HEK293 (cell line): ENCODE results near the gene DUSP10.

Experiments used
- BCL11A ChIP-seq: fragments of 450-650 bp; formaldehyde crosslinking; IDR thresholded peaks from 2 replicates; pipeline ENCODE4 v1.5.1; 2016; ENCODE audit warnings: low read depth, missing biosample characterization, missing genetic modification characterization
- FEZF1 ChIP-seq: fragments of 450-650 bp; formaldehyde crosslinking; IDR thresholded peaks from 2 replicates; pipeline ENCODE4 v1.5.1; 2016; ENCODE audit warnings: missing biosample characterization, missing genetic modification characterization
- GLI4 ChIP-seq: fragments of 450-650 bp; formaldehyde crosslinking; IDR thresholded peaks from 2 replicates; pipeline ENCODE4 v1.5.1; 2016; ENCODE audit warnings: missing biosample characterization, missing genetic modification characterization
- OSR2 ChIP-seq: fragments of 450-650 bp; formaldehyde crosslinking; IDR thresholded peaks from 2 replicates; pipeline ENCODE4 v1.5.1; 2016; ENCODE audit warnings: missing biosample characterization, missing genetic modification characterization
- TCF7L2 ChIP-seq: IDR thresholded peaks from 2 replicates; pipeline ENCODE4 v1.6.1; 2011; ENCODE audit warnings: low read depth, mild to moderate bottlenecking, inconsistent platforms, low read length, moderate library complexity, borderline replicate concordance
- WT1 ChIP-seq: fragments of 450-650 bp; formaldehyde crosslinking; IDR thresholded peaks from 2 replicates; pipeline ENCODE4 v1.5.1; 2016; ENCODE audit warnings: missing biosample characterization, missing genetic modification characterization
- ZBTB1 ChIP-seq: fragments of 450-650 bp; formaldehyde crosslinking; IDR thresholded peaks from 2 replicates; pipeline ENCODE4 v1.5.1; 2016; ENCODE audit warnings: missing biosample characterization, missing genetic modification characterization
- ZFHX2 ChIP-seq: fragments of 450-650 bp; formaldehyde crosslinking; conservative IDR thresholded peaks from 2 replicates; pipeline ENCODE4 v1.5.1; 2016; ENCODE audit warnings: missing biosample characterization, missing genetic modification characterization
- ZIC2 ChIP-seq: fragments of 450-650 bp; formaldehyde crosslinking; IDR thresholded peaks from 2 replicates; pipeline ENCODE4 v1.5.1; 2016; ENCODE audit warnings: missing biosample characterization, missing genetic modification characterization
- ZNF239 ChIP-seq: fragments of 450-650 bp; formaldehyde crosslinking; IDR thresholded peaks from 2 replicates; pipeline ENCODE4 v1.5.1; 2016; ENCODE audit warnings: missing biosample characterization, missing genetic modification characterization
- ZNF274 ChIP-seq, 2 experiments: fragments of 200-500 bp in 1 of 2; fragments of 450-650 bp in 1 of 2; sonication (Bioruptor generic) in 1 of 2; formaldehyde crosslinking in 1 of 2; IDR thresholded peaks; 2 replicates each; pipeline versions ENCODE4 v1.5.1 to v1.6.1; 2014 to 2016; ENCODE audit warnings: borderline replicate concordance in 1 of 2, inconsistent platforms in 1 of 2, low read length in 1 of 2, missing biosample characterization in 1 of 2, missing genetic modification characterization in 1 of 2
- ZNF561 ChIP-seq: fragments of 450-650 bp; IDR thresholded peaks from 2 replicates; pipeline ENCODE4 v1.5.1; 2018; ENCODE audit warnings: missing biosample characterization, missing genetic modification characterization, borderline replicate concordance
- ZNF629 ChIP-seq: fragments of 450-650 bp; formaldehyde crosslinking; IDR thresholded peaks from 2 replicates; pipeline ENCODE4 v1.5.1; 2017; ENCODE audit warnings: missing biosample characterization, missing genetic modification characterization
- ZNF639 ChIP-seq: fragments of 450-650 bp; formaldehyde crosslinking; IDR thresholded peaks from 2 replicates; pipeline ENCODE4 v1.5.1; 2016; ENCODE audit warnings: missing biosample characterization, missing genetic modification characterization
- ZNF777 ChIP-seq: fragments of 450-650 bp; formaldehyde crosslinking; IDR thresholded peaks from 2 replicates; pipeline ENCODE4 v1.5.1; 2017; ENCODE audit warnings: missing biosample characterization, missing genetic modification characterization, borderline replicate concordance
- ZNF785 ChIP-seq: fragments of 450-650 bp; formaldehyde crosslinking; IDR thresholded peaks from 2 replicates; pipeline ENCODE4 v1.5.1; 2016; ENCODE audit warnings: missing biosample characterization, missing genetic modification characterization
- ZNF792 ChIP-seq: fragments of 450-650 bp; formaldehyde crosslinking; IDR thresholded peaks from 2 replicates; pipeline ENCODE4 v1.5.1; 2016; ENCODE audit warnings: missing biosample characterization, missing genetic modification characterization
- ZNF830 ChIP-seq: fragments of 450-650 bp; IDR thresholded peaks from 2 replicates; pipeline ENCODE4 v1.5.0; 2018; ENCODE audit warnings: missing biosample characterization, missing genetic modification characterization, low read depth, mild to moderate bottlenecking, moderate library complexity
- ZSCAN18 ChIP-seq: fragments of 450-650 bp; formaldehyde crosslinking; IDR thresholded peaks from 2 replicates; pipeline ENCODE4 v1.5.1; 2016; ENCODE audit warnings: missing biosample characterization, missing genetic modification characterization
- ZSCAN30 ChIP-seq: fragments of 450-650 bp; IDR thresholded peaks from 2 replicates; pipeline ENCODE4 v1.5.1; 2018; ENCODE audit warnings: missing biosample characterization, mild to moderate bottlenecking, missing genetic modification characterization, moderate library complexity
- ZXDB ChIP-seq: fragments of 450-650 bp; formaldehyde crosslinking; IDR thresholded peaks from 2 replicates; pipeline ENCODE4 v1.5.1; 2016; ENCODE audit warnings: missing biosample characterization, missing genetic modification characterization
- TF ChIP-seq, protein P1 (sequence below): IDR thresholded peaks from 2 replicates; pipeline ENCODE4 v1.6.1; 2011; ENCODE audit warnings: mild to moderate bottlenecking, low read depth, low read length, borderline replicate concordance
- TF ChIP-seq, protein P2 (sequence below): fragments of 450-650 bp; formaldehyde crosslinking; IDR thresholded peaks from 2 replicates; pipeline ENCODE4 v1.5.1; 2016; ENCODE audit warnings: missing biosample characterization, missing genetic modification characterization
- TF ChIP-seq, protein P3 (sequence below): fragments of 450-650 bp; formaldehyde crosslinking; conservative IDR thresholded peaks from 2 replicates; pipeline ENCODE4 v1.5.1; 2016; ENCODE audit warnings: low read depth, missing biosample characterization, missing genetic modification characterization

Gene DUSP10

DNA sequence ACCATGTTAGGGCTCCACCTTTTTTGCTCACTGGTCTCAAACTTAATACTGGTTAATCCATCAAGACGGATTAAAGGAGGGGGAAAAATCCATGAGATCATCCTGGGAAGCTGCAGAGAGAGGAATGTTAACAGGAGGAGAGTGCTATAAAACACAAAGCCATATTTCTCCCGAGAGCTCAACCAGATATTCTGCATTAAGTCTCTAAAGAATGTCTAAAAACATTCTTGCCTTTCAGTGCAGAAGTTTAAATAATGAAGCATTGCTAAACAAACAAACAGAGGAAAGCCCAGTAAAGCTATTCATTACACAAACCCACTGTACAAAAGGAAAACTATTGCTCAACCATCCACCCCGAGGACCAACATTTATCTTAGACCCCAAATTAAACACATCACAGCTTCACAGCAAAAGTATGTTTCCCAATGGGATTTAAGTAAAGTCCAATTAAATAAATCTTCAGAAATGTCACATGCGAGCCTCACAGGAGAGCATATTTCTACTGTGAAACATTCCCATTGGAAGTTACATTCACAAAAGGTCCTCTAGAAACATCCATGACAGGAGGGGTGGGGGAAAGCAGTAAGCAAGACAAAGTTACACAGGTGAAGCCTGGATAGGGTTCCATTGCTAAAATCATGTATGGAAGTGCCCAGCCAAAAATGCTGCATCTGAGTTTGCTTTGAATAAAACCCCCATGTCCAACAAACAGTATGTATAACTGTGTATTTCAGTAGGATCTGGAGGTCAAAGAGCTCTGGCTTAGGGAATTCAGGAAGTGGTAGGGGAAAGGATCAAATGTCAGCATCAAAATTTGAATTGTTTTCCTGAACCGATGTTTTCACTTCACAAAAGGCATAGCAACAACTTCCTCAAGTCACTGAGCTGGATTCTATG, 23.3 kb downstream of the DUSP10 start (continued):
- TF ChIP-seq, protein P1, sequence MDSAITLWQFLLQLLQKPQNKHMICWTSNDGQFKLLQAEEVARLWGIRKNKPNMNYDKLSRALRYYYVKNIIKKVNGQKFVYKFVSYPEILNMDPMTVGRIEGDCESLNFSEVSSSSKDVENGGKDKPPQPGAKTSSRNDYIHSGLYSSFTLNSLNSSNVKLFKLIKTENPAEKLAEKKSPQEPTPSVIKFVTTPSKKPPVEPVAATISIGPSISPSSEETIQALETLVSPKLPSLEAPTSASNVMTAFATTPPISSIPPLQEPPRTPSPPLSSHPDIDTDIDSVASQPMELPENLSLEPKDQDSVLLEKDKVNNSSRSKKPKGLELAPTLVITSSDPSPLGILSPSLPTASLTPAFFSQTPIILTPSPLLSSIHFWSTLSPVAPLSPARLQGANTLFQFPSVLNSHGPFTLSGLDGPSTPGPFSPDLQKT, result no peak
- TF ChIP-seq ZSCAN18 (no peak), TCF7L2 (no peak), ZFHX2 (no peak), ZNF792 (tag by site-specific recombination) (0 out of 2 replicates have a peak, but pooled peaks have one; percentile 50), ZNF785 (tag by site-specific recombination) (no peak), ZNF830 (tag by site-specific recombination) (no peak), ZNF561 (tag by site-specific recombination) (peak; percentile 31; the same call in 1 of the 2 replicates), ZNF777 (tag by site-specific recombination) (no peak), ZSCAN30 (tag by site-specific recombination) (0 out of 2 replicates have a peak, but pooled peaks have one; percentile 40), GLI4 (no peak), ZNF629 (tag by site-specific recombination) (peak; percentile 77; the same call in 1 of the 2 replicates), ZIC2 (no peak), ZNF239 (tag by site-specific recombination) (no peak), ZXDB (0 out of 2 replicates have a peak, but pooled peaks have one; percentile 37), FEZF1 (peak; percentile 76), ZNF274 (IDR thresholded peaks at IDR 0.05; ENCODE audit: low read length) (no peak), ZNF274 (tag by site-specific recombination; IDR thresholded peaks at IDR 0.05; ENCODE audit: borderline replicate concordance) (no peak), OSR2 (tag by site-specific recombination) (peak; percentile 77), ZNF639 (tag by site-specific recombination) (no peak), ZBTB1 (0 out of 2 replicates have a peak, but pooled peaks have one; percentile 26), WT1 (tag by site-specific recombination) (peak; percentile 91), BCL11A (tag by site-specific recombination) (0 out of 2 replicates have a peak, but pooled peaks have one; percentile 48)
- TF ChIP-seq, protein P2, sequence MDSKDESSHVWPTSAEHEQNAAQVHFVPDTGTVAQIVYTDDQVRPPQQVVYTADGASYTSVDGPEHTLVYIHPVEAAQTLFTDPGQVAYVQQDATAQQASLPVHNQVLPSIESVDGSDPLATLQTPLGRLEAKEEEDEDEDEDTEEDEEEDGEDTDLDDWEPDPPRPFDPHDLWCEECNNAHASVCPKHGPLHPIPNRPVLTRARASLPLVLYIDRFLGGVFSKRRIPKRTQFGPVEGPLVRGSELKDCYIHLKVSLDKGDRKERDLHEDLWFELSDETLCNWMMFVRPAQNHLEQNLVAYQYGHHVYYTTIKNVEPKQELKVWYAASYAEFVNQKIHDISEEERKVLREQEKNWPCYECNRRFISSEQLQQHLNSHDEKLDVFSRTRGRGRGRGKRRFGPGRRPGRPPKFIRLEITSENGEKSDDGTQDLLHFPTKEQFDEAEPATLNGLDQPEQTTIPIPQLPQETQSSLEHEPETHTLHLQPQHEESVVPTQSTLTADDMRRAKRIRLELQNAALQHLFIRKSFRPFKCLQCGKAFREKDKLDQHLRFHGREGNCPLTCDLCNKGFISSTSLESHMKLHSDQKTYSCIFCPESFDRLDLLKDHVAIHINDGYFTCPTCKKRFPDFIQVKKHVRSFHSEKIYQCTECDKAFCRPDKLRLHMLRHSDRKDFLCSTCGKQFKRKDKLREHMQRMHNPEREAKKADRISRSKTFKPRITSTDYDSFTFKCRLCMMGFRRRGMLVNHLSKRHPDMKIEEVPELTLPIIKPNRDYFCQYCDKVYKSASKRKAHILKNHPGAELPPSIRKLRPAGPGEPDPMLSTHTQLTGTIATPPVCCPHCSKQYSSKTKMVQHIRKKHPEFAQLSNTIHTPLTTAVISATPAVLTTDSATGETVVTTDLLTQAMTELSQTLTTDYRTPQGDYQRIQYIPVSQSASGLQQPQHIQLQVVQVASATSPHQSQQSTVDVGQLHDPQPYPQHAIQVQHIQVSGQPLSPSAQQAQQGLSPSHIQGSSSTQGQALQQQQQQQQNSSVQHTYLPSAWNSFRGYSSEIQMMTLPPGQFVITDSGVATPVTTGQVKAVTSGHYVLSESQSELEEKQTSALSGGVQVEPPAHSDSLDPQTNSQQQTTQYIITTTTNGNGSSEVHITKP, result peak; percentile 86
- TF ChIP-seq, protein P3, sequence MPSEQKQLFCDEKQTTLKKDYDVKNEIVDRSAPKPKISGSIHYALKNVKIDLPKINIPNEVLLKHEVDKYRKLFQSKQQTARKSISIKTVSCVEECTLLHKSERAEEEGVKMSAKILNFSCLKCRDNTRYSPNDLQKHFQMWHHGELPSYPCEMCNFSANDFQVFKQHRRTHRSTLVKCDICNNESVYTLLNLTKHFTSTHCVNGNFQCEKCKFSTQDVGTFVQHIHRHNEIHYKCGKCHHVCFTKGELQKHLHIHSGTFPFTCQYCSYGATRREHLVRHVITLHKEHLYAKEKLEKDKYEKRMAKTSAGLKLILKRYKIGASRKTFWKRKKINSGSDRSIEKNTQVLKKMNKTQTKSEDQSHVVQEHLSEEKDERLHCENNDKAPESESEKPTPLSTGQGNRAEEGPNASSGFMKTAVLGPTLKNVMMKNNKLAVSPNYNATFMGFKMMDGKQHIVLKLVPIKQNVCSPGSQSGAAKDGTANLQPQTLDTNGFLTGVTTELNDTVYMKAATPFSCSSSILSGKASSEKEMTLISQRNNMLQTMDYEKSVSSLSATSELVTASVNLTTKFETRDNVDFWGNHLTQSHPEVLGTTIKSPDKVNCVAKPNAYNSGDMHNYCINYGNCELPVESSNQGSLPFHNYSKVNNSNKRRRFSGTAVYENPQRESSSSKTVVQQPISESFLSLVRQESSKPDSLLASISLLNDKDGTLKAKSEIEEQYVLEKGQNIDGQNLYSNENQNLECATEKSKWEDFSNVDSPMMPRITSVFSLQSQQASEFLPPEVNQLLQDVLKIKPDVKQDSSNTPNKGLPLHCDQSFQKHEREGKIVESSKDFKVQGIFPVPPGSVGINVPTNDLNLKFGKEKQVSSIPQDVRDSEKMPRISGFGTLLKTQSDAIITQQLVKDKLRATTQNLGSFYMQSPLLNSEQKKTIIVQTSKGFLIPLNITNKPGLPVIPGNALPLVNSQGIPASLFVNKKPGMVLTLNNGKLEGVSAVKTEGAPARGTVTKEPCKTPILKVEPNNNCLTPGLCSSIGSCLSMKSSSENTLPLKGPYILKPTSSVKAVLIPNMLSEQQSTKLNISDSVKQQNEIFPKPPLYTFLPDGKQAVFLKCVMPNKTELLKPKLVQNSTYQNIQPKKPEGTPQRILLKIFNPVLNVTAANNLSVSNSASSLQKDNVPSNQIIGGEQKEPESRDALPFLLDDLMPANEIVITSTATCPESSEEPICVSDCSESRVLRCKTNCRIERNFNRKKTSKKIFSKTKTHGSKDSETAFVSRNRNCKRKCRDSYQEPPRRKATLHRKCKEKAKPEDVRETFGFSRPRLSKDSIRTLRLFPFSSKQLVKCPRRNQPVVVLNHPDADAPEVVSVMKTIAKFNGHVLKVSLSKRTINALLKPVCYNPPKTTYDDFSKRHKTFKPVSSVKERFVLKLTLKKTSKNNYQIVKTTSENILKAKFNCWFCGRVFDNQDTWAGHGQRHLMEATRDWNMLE, result 0 out of 2 replicates have a peak, but pooled peaks have one; percentile 38
